HEK293 (cell line): ENCODE results near the gene CRYBB3.

Experiments used
- CTCF ChIA-PET: fragments of 350-600 bp; formaldehyde crosslinking; extraction: SDS; loops from one replicate; lab custom pipeline; 2021; ENCODE audit warnings: antibody characterized with exemption; lab: Yijun Ruan, JAX
- POLR2A ChIA-PET: fragments of 300-600 bp; formaldehyde crosslinking; extraction: SDS; loops from one replicate; lab custom pipeline; 2020; ENCODE audit warnings: antibody characterized with exemption, inconsistent platforms; lab: Yijun Ruan, JAX
- H3K27ac ChIP-seq: fragments of 200-500 bp; sonication (Bioruptor generic); 2 replicates; pipeline ENCODE4 v1.5.1; 2014; ENCODE audit warnings: low read depth, low read length, control low read depth, inconsistent platforms; ENCODE audit errors: extremely low read depth
- H3K36me3 ChIP-seq, 2 experiments: fragments of 200-500 bp in 1 of 2; sonication (Bioruptor generic) in 1 of 2; 1 replicate in 1 of 2; 2 replicates in 1 of 2; pipeline ENCODE4 v1.5.1; 2014 to 2017; ENCODE audit warnings: inconsistent platforms in 2 of 2, low read length in 2 of 2; ENCODE audit not compliant: control insufficient read depth in 2 of 2, insufficient read depth in 1 of 2
- H3K4me1 ChIP-seq: fragments of 200-500 bp; sonication (Bioruptor generic); 2 replicates; pipeline ENCODE4 v1.5.1; 2014; ENCODE audit warnings: mild to moderate bottlenecking, low read length, inconsistent platforms; ENCODE audit not compliant: control insufficient read depth, insufficient read depth
- H3K4me3 ChIP-seq: 2 replicates; pipeline ENCODE4 v1.5.1; 2011; ENCODE audit warnings: low read depth, mild to moderate bottlenecking, control low read depth, low read length, moderate library complexity
- H3K9me3 ChIP-seq: fragments of 200-500 bp; sonication (Bioruptor generic); 2 replicates; pipeline ENCODE4 v1.5.1; 2014; ENCODE audit warnings: low read depth, low read length, inconsistent platforms; ENCODE audit not compliant: control insufficient read depth, insufficient read depth
- ATF2 ChIP-seq: fragments of 450-650 bp; formaldehyde crosslinking; IDR thresholded peaks from 2 replicates; pipeline ENCODE4 v1.5.1; 2016; ENCODE audit warnings: missing biosample characterization, missing genetic modification characterization, low read depth
- EGR2 ChIP-seq: fragments of 450-650 bp; formaldehyde crosslinking; IDR thresholded peaks from 2 replicates; pipeline ENCODE4 v1.5.1; 2016; ENCODE audit warnings: low read depth, missing biosample characterization, missing genetic modification characterization
- HIC1 ChIP-seq: fragments of 450-650 bp; formaldehyde crosslinking; IDR thresholded peaks from 2 replicates; pipeline ENCODE4 v1.5.1; 2016; ENCODE audit warnings: missing biosample characterization, missing genetic modification characterization
- KLF1 ChIP-seq: fragments of 450-650 bp; formaldehyde crosslinking; IDR thresholded peaks from 2 replicates; pipeline ENCODE4 v1.5.1; 2016; ENCODE audit warnings: missing biosample characterization, missing genetic modification characterization
- SALL2 ChIP-seq: fragments of 450-650 bp; formaldehyde crosslinking; IDR thresholded peaks from 2 replicates; pipeline ENCODE4 v1.5.0; 2017; ENCODE audit warnings: missing biosample characterization, mild to moderate bottlenecking, missing genetic modification characterization, borderline replicate concordance
- SP7 ChIP-seq: fragments of 450-650 bp; formaldehyde crosslinking; IDR thresholded peaks from 2 replicates; pipeline ENCODE4 v1.5.1; 2016; ENCODE audit warnings: missing biosample characterization, missing genetic modification characterization
- ZBTB10 ChIP-seq: fragments of 450-650 bp; formaldehyde crosslinking; IDR thresholded peaks from 2 replicates; pipeline ENCODE4 v1.5.1; 2016; ENCODE audit warnings: missing biosample characterization, missing genetic modification characterization
- ZEB2 ChIP-seq: fragments of 450-650 bp; formaldehyde crosslinking; IDR thresholded peaks from 2 replicates; pipeline ENCODE4 v1.5.1; 2016; ENCODE audit warnings: missing biosample characterization, missing genetic modification characterization
- ZFHX2 ChIP-seq: fragments of 450-650 bp; formaldehyde crosslinking; conservative IDR thresholded peaks from 2 replicates; pipeline ENCODE4 v1.5.1; 2016; ENCODE audit warnings: missing biosample characterization, missing genetic modification characterization
- ZIC2 ChIP-seq: fragments of 450-650 bp; formaldehyde crosslinking; IDR thresholded peaks from 2 replicates; pipeline ENCODE4 v1.5.1; 2016; ENCODE audit warnings: missing biosample characterization, missing genetic modification characterization
- ZNF214 ChIP-seq: fragments of 450-650 bp; formaldehyde crosslinking; IDR thresholded peaks from 2 replicates; pipeline ENCODE4 v1.5.1; 2017; ENCODE audit warnings: missing biosample characterization, mild to moderate bottlenecking, missing genetic modification characterization, borderline replicate concordance
- ZNF221 ChIP-seq: fragments of 450-650 bp; formaldehyde crosslinking; IDR thresholded peaks from 2 replicates; pipeline ENCODE4 v1.5.1; 2017; ENCODE audit warnings: missing biosample characterization, missing genetic modification characterization, borderline replicate concordance
- ZNF521 ChIP-seq: fragments of 450-650 bp; formaldehyde crosslinking; IDR thresholded peaks from 2 replicates; pipeline ENCODE4 v1.5.1; 2017; ENCODE audit warnings: missing biosample characterization, mild to moderate bottlenecking, missing genetic modification characterization
- ZNF549 ChIP-seq: fragments of 450-650 bp; IDR thresholded peaks from 2 replicates; pipeline ENCODE4 v1.5.1; 2018; ENCODE audit warnings: missing biosample characterization, missing genetic modification characterization, mild to moderate bottlenecking, inconsistent platforms, moderate library complexity
- ZNF623 ChIP-seq: fragments of 450-650 bp; formaldehyde crosslinking; IDR thresholded peaks from 2 replicates; pipeline ENCODE4 v1.5.1; 2016; ENCODE audit warnings: missing biosample characterization, missing genetic modification characterization
- ZNF626 ChIP-seq: fragments of 450-650 bp; sonication (Bioruptor Pico); formaldehyde crosslinking; IDR thresholded peaks from 2 replicates; pipeline ENCODE4 v1.5.1; 2018; ENCODE audit warnings: missing biosample characterization, missing genetic modification characterization, inconsistent platforms
- ZNF701 ChIP-seq: fragments of 450-650 bp; formaldehyde crosslinking; IDR thresholded peaks from 2 replicates; pipeline ENCODE4 v1.5.1; 2016; ENCODE audit warnings: missing biosample characterization, missing genetic modification characterization
- ZNF704 ChIP-seq: fragments of 450-650 bp; formaldehyde crosslinking; IDR thresholded peaks from 2 replicates; pipeline ENCODE4 v1.5.1; 2016; ENCODE audit warnings: missing biosample characterization, missing genetic modification characterization
- ZSCAN4 ChIP-seq: fragments of 450-650 bp; formaldehyde crosslinking; IDR thresholded peaks from 2 replicates; pipeline ENCODE4 v1.5.1; 2017; ENCODE audit warnings: missing biosample characterization, missing genetic modification characterization
- TF ChIP-seq, protein P1 (sequence below): fragments of 450-650 bp; formaldehyde crosslinking; IDR thresholded peaks from 2 replicates; pipeline ENCODE4 v1.5.1; 2017; ENCODE audit warnings: missing biosample characterization, missing genetic modification characterization
- TF ChIP-seq, protein P2 (sequence below): fragments of 450-650 bp; formaldehyde crosslinking; optimal IDR thresholded peaks from 2 replicates; pipeline ENCODE3; 2016; ENCODE audit warnings: missing biosample characterization, mild to moderate bottlenecking, missing genetic modification characterization
- TF ChIP-seq, protein P3 (sequence below): fragments of 450-650 bp; formaldehyde crosslinking; IDR thresholded peaks from 2 replicates; pipeline ENCODE4 v1.5.1; 2016; ENCODE audit warnings: missing biosample characterization, missing genetic modification characterization

CRYBB3 gene

GRCh38 chr22:25199731-25200520 is at the start of gene CRYBB3:
Gene CRYBB3 (plus strand): TSS chr22:25199858. CDS start chr22:25201397, 1,539 bp downstream.
- Histone ChIP-seq H3K9me3 (no peaks in the 10 kb centered on the region), H3K36me3 (peaks cover 0 to 6% of the 10 kb centered on the region in 2 experiments; a peak in 1 of 3 replicates), H3K27ac (no peak within 1 kb of the TSS), H3K4me3 (no peak within 1 kb of the TSS), H3K4me1 (no peaks in the 10 kb centered on the region)
- POLR2A ChIA-PET = no interaction called here
- CTCF ChIA-PET = interaction anchor here (0.7 to 1.0 kb wide), 3 partner anchors 89 to 769 kb away, joined by 3 to 6 read pairs (median 4); no protein-coding TSS in a partner anchor
- TF ChIP-seq ZFHX2 (tag by site-specific recombination) (peak; percentile 91), HIC1 (no peak), ZNF221 (tag by site-specific recombination) (no peak), ZBTB10 (tag by site-specific recombination) (no peak), ZNF704 (tag by site-specific recombination) (no peak), ZIC2 (tag by site-specific recombination) (peak; percentile 66), SP7 (no peak), ZNF623 (no peak), ZSCAN4 (tag by site-specific recombination) (0 out of 2 replicates have a peak, but pooled peaks have one; percentile 73), ATF2 (tag by site-specific recombination) (no peak), KLF1 (tag by site-specific recombination) (no peak), SALL2 (tag by site-specific recombination) (no peak), ZNF626 (tag by site-specific recombination) (no peak), ZEB2 (tag by site-specific recombination) (no peak), ZNF521 (tag by site-specific recombination) (no peak), ZNF549 (tag by site-specific recombination) (no peak), ZNF214 (tag by site-specific recombination) (no peak), ZNF701 (tag by site-specific recombination) (no peak), EGR2 (tag by site-specific recombination) (peak; percentile 94)
- TF ChIP-seq, protein P1, sequence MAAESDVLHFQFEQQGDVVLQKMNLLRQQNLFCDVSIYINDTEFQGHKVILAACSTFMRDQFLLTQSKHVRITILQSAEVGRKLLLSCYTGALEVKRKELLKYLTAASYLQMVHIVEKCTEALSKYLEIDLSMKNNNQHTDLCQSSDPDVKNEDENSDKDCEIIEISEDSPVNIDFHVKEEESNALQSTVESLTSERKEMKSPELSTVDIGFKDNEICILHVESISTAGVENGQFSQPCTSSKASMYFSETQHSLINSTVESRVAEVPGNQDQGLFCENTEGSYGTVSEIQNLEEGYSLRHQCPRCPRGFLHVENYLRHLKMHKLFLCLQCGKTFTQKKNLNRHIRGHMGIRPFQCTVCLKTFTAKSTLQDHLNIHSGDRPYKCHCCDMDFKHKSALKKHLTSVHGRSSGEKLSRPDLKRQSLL = no peak
- TF ChIP-seq, protein P2, sequence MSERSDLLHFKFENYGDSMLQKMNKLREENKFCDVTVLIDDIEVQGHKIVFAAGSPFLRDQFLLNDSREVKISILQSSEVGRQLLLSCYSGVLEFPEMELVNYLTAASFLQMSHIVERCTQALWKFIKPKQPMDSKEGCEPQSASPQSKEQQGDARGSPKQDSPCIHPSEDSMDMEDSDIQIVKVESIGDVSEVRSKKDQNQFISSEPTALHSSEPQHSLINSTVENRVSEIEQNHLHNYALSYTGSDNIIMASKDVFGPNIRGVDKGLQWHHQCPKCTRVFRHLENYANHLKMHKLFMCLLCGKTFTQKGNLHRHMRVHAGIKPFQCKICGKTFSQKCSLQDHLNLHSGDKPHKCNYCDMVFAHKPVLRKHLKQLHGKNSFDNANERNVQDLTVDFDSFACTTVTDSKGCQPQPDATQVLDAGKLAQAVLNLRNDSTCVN = no peak
- TF ChIP-seq, protein P3, sequence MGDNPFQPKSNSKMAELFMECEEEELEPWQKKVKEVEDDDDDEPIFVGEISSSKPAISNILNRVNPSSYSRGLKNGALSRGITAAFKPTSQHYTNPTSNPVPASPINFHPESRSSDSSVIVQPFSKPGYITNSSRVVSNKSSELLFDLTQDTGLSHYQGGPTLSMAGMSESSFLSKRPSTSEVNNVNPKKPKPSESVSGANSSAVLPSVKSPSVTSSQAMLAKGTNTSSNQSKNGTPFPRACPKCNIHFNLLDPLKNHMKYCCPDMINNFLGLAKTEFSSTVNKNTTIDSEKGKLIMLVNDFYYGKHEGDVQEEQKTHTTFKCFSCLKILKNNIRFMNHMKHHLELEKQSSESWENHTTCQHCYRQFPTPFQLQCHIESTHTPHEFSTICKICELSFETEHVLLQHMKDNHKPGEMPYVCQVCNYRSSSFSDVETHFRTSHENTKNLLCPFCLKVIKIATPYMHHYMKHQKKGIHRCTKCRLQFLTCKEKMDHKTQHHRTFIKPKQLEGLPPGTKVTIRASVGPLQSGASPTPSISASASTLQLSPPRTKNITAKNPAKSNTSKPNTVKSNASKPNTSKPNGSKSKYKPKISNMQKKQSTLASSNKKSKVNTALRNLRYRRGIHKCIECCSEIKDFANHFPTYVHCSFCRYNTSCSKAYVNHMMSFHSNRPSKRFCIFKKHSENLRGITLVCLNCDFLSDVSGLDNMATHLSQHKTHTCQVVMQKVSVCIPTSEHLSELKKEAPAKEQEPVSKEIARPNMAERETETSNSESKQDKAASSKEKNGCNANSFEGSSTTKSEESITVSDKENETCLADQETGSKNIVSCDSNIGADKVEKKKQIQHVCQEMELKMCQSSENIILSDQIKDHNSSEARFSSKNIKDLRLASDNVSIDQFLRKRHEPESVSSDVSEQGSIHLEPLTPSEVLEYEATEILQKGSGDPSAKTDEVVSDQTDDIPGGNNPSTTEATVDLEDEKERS (tag by site-specific recombination) = no peak
